ENCODE measurements around the gene DYNLRB2. TPM values are rescaled to one million over a fixed set of nuclear protein-coding genes. Genes with fewer than 3 reads are reported as not detected.

The DYNLRB2 gene
- total RNA-seq, 4 donors from 2014 or later: 3.6 to 4.1 TPM; not detected in 2

- TF ChIP-seq POLR2A (IDR thresholded peaks at IDR 0.05): no peak
- no peak overlapping the region for H3K4me3 ChIP-seq (ENCODE audit: low read depth, poor library complexity, severe bottlenecking)
- no peak for DNase-seq (ENCODE audit: low spot score in 2 of 2)
- 39 to 53% methylated on average over 6 to 9 of the region's 9 CpGs for WGBS, 2 donors
- intact Hi-C loops (cut with DNase I; ENCODE audit: low total_unique reads): no loop called here
Measured at GRCh38 chr16:80569440-80570105, 28.8 kb downstream of the DYNLRB2 start.

DNA sequence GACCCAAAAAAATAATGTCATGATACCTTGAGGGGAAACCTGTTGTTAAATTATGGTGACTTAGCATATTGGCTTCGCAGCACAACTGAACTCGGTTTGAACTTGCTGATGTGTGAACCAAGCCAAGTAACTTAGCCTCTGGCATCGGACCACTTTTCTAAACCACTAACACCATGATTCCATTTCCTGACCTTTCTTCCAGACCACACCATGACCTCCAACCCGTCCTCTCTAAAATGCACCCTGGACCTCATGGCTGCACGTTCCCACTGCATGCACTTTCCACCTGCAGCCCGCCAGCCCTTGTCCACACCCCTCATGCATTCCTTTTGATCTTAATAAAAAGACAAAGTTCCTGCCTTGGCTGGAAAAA lies 29.3 kb downstream of the DYNLRB2 start:
- TF ChIP-seq, protein P1, sequence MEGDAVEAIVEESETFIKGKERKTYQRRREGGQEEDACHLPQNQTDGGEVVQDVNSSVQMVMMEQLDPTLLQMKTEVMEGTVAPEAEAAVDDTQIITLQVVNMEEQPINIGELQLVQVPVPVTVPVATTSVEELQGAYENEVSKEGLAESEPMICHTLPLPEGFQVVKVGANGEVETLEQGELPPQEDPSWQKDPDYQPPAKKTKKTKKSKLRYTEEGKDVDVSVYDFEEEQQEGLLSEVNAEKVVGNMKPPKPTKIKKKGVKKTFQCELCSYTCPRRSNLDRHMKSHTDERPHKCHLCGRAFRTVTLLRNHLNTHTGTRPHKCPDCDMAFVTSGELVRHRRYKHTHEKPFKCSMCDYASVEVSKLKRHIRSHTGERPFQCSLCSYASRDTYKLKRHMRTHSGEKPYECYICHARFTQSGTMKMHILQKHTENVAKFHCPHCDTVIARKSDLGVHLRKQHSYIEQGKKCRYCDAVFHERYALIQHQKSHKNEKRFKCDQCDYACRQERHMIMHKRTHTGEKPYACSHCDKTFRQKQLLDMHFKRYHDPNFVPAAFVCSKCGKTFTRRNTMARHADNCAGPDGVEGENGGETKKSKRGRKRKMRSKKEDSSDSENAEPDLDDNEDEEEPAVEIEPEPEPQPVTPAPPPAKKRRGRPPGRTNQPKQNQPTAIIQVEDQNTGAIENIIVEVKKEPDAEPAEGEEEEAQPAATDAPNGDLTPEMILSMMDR (IDR thresholded peaks at IDR 0.05): no peak
- TF ChIP-seq POLR2A (IDR thresholded peaks at IDR 0.05): no peak
- no peak overlapping the region for H3K4me3 ChIP-seq (ENCODE audit: low read depth, poor library complexity, severe bottlenecking)
- WGBS, 2 donors: 26 to 40% methylated on average over 6 of the region's 6 CpGs
- DNase-seq (ENCODE audit: low spot score in 2 of 2): no peak
- intact Hi-C loops (cut with DNase I; ENCODE audit: low total_unique reads): no loop called here

- no peak for DNase-seq (ENCODE audit: low spot score in 2 of 2)
- H3K4me3 ChIP-seq (ENCODE audit: low read depth, poor library complexity, severe bottlenecking): no peak overlapping the region
- WGBS, 2 donors: 62 to 69% methylated on average over 6 of the region's 6 CpGs
- intact Hi-C loops (cut with DNase I; ENCODE audit: low total_unique reads): no loop called here
- TF ChIP-seq POLR2A (IDR thresholded peaks at IDR 0.05): no peak
- TF ChIP-seq, protein P1 (IDR thresholded peaks at IDR 0.05): no peak
Measured at GRCh38 chr16:80573700-80574120, 32.9 kb downstream of the DYNLRB2 start.

DNA sequence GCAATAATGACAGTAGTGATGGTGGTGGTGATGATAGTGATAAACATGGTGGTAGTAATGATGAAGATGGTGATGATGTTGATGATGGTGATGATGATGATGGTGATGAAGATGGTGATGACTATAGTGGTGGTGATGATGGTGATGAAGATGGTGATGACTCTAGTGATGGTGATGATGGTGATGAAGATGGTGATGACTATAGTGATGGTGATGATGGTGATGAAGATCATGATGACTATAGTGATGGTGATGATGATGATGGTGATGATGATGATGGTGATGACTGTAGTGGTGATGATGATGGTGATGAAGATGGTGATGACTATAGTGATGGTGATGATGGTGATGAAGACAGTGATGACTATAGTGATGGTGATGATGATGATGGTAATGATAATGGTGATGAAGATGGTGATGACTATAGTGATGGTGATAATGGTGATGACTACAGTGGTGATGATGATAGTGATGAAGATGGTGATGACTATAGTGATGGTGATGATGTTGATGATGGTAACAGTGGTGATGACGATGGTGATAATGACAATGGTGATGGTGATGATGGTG lies 35.6 kb downstream of the DYNLRB2 start:
- 86 to 100% methylated on average over 1 of the region's 1 CpG for WGBS, 2 donors
- H3K4me3 ChIP-seq (ENCODE audit: low read depth, poor library complexity, severe bottlenecking): no peak overlapping the region
- intact Hi-C loops (cut with DNase I; ENCODE audit: low total_unique reads): no loop called here
- no peak for DNase-seq (ENCODE audit: low spot score in 2 of 2)
- TF ChIP-seq POLR2A (IDR thresholded peaks at IDR 0.05): no peak
- TF ChIP-seq, protein P1 (IDR thresholded peaks at IDR 0.05): peak in 1 of 3 donors; percentile 24

- 74 to 86% methylated on average over 11 of the region's 11 CpGs for whole genome bisulfite sequencing, 2 donors
- no peak for TF ChIP-seq POLR2A (IDR thresholded peaks at IDR 0.05)
- TF ChIP-seq, protein P1 (IDR thresholded peaks at IDR 0.05): no peak
- H3K4me3 ChIP-seq (ENCODE audit: low read depth, poor library complexity, severe bottlenecking): no peak overlapping the region
- intact Hi-C loops (cut with DNase I; ENCODE audit: low total_unique reads): no loop called here
- peak in 1 of 2 donors; percentile 46 for DNase-seq (ENCODE audit: low spot score in 2 of 2)
Measured at GRCh38 chr16:80577485-80578280, 36.9 kb downstream of the DYNLRB2 start.

Measured in lower leg skin (tissue), 4 donors.